Activated CD4-positive, alpha-beta T cell treated with anti-CD3 and anti-CD28 coated beads, Interleukin-10, Interleukin-2, amounts not matched to agents 100 ng/mL and 50 ng/mL, durations not matched to agents 16 hours and 8 hours (primary cell): ENCODE results near the gene PRPF38B.
A peak's percentile ranks its signal among the peaks of the same experiment; 100 is the strongest.
"Not testable (repeated sequence)": the region's sequence is repeated elsewhere in the genome, so short reads cannot be mapped to it uniquely, and the experiment has no call there.

Source experiments
- DNase-seq: peaks from one replicate; pipeline ENCODE4 v3.0.0-alpha.2; 2020

Gene PRPF38B

GRCh38 chr1:108691942-108692723 is at the start of gene PRPF38B:
PRPF38B (plus strand) TSS chr1:108692310; CDS start chr1:108692592, 282 bp downstream.
- peak; percentile 96 for DNase-seq

GRCh38 chr1:108643492-108644335 is 48.4 kb upstream of the PRPF38B start:
- DNase-seq: peak; percentile 67

GRCh38 chr1:108644984-108645383 is 47.1 kb upstream of the PRPF38B start:
- peak; percentile 62 for DNase-seq

GRCh38 chr1:108645564-108646184 is 46.4 kb upstream of the PRPF38B start:
- DNase-seq: no peak

GRCh38 chr1:108646265-108646647 is 45.9 kb upstream of the PRPF38B start:
- DNase-seq: no peak

GRCh38 chr1:108646648-108647269 is 45.4 kb upstream of the PRPF38B start:
- DNase-seq: peak; percentile 84

- DNase-seq: no peak
Measured at GRCh38 chr1:108653431-108654105, 38.5 kb upstream of the PRPF38B start.

- DNase-seq: no peak
Measured at GRCh38 chr1:108657356-108658080, 34.6 kb upstream of the PRPF38B start.

GRCh38 chr1:108661030-108661609 is 31.0 kb upstream of the PRPF38B start, which contains the start of gene HENMT1:
HENMT1 (minus strand) TSS chr1:108661093; CDS start chr1:108659884, 1,209 bp downstream.
- DNase-seq: peak; percentile 82

GRCh38 chr1:108663074-108663473 is 29.0 kb upstream of the PRPF38B start:
- no peak for DNase-seq

GRCh38 chr1:108664481-108664880 is 27.6 kb upstream of the PRPF38B start:
- DNase-seq: no peak

- no peak for DNase-seq
Measured at GRCh38 chr1:108665067-108665466, 27.0 kb upstream of the PRPF38B start.

GRCh38 chr1:108665771-108666170 is 26.3 kb upstream of the PRPF38B start:
- no peak for DNase-seq

- DNase-seq: not testable (repeated sequence)
Measured at GRCh38 chr1:108667422-108667821, 24.7 kb upstream of the PRPF38B start.

GRCh38 chr1:108668777-108669176 is 23.3 kb upstream of the PRPF38B start:
- no peak for DNase-seq

- DNase-seq: peak; percentile 26
Measured at GRCh38 chr1:108669679-108670078, 22.4 kb upstream of the PRPF38B start.

- no peak for DNase-seq
Measured at GRCh38 chr1:108670131-108670773, 21.9 kb upstream of the PRPF38B start.

- no peak for DNase-seq
Measured at GRCh38 chr1:108671143-108671542, 21.0 kb upstream of the PRPF38B start.

- DNase-seq: no peak
Measured at GRCh38 chr1:108678706-108679105, 13.4 kb upstream of the PRPF38B start.

GRCh38 chr1:108679586-108680213 is 12.4 kb upstream of the PRPF38B start:
- DNase-seq: no peak
